NCI-H460 (cell line): ENCODE data around the gene MAP4K4. TPM values are rescaled to one million over a fixed set of nuclear protein-coding genes. Genes with fewer than 3 reads are reported as not detected.

Experiments used
- DNase-seq: peaks from one replicate; pipeline ENCODE4 v3.0.0-alpha.2; 2016; ENCODE audit warnings: low read depth; ENCODE audit errors: extremely low read depth
- total RNA-seq: library from RNA; depleted of rRNA; stranded (reverse); fragments of >200 nt; shearing (Covaris generic); gene quantifications from 2 replicates; pipeline ENCODE4 v1.2.3, GENCODE V29; 2014

MAP4K4 gene
- total RNA-seq, 1 experiment from 2014 or later, result 40.2 TPM

DNA sequence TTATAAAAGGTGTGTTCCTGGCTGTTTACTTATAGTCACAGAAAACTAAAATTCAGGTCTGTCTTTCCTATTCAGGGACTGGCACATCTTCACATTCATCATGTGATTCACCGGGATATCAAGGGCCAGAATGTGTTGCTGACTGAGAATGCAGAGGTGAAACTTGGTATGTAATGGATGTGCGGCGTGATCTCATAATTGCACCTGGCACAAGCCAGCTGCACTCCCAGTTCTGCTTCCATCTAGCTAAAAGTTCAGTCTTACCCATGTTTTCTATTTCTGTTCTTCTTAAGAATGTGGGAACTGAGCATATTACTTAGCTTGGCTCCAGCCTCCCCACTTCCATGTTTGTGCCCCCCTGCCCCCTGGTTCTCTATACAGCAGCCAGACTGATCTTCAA is 131.9 kb downstream of the MAP4K4 start:
- no peak for DNase-seq

DNA sequence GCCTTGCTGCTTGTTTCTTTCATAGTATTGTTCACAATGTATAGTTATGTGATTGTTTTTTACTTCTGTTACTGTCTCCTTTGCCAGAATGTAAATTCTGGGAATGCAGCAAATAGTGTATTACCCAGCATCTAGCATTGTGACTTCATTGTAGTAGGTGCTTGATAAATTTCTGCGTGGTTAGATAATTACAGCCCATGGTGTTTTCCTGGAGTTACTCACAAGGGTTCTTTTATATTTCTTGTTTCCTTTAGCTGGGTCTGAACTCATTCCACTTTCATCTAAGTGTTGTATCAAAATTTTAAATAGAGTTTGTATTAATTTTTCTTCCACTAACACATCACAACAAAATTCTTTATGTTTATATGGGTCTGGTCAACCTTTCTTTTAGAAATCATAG is 132.6 kb downstream of the MAP4K4 start:
- DNase-seq, result no peak

DNA sequence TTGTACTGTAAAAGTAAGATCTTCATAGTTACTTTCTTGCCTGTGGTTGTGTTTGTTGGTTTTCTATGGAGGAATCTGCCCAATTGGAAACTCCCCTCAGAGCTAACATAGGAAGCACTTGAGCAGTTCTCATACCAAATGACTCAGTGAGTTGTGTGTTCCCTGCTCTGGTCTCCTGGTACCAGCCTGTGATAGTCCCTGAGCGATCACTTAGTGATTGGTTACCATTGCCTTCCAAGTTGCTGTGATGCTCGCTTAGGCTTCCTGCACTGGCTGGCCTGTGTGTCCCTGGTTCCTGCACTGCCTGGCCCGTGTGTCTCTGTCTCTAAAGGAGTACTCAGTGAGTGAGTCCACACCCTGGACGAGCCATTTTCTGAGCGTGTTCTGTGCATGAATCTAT is 133.0 kb downstream of the MAP4K4 start:
- DNase-seq, result no peak

DNA sequence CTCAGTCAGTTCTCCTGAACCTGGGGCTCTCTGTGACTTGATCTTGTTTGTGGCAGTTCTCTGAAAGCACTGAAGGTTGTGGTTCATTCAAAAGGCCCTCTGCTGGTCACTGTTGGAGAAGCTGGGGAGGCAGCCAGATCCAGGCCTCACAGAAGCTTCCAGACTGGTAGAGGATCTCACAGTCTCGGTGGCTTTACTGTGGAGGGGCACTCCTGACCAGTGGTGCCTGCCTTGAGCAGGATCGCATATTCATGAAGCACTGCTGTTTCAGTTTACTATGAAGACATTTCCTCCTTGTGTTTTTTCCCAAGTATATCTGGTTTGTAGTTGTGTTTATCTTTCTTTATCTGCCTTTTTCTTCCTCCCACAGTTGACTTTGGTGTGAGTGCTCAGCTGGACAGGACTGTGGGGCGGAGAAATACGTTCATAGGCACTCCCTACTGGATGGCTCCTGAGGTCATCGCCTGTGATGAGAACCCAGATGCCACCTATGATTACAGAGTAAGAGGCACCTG is 133.9 kb downstream of the MAP4K4 start:
- peak; percentile 68 for DNase-seq

DNA sequence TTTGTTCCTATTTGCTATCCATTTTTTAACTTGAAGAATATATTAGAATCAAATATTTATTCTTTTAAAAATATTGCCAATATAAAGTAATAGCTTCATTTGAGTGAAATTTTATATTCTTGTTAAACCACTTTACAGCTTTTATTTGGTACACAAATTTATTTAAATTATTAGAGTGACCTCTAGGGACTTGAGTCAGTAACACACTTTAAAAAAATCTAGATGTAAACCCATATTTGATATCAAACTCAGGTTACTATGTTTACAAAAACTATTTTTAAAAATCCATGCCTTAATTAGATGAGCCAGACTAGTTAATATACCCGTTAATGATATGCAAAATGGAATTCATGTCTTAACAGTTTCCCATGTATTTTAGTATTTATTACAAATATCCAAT is 134.6 kb downstream of the MAP4K4 start:
- DNase-seq, result no peak

DNA sequence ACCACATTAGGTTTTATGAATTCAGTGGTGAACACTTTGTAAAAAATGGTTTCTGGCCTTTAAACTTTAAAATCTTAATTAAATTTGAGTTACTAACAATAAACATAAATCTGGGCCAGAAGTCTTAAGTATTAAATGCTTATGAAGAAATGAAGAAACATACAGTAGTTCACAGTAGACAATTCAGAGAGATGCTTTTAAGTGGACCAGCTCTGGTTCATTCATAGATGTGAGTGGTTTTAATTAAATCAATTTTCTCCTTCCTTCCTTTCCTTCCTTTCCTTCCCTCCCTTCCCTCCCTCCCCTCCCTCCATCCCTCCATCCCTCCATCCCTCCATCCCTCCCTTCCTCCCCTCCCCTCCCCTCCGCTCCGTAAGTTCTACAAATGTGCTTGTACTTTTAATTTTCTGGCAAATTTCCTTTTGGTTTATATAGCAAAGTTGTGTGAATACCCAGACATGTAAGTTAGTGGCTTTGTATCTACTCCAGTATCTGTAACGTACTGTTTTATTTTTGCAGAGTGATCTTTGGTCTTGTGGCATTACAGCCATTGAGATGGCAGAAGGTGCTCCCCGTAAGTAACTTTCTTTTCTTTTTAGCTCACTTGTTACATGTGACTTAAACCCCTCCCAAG is 136.5 kb downstream of the MAP4K4 start:
- DNase-seq, result no peak

DNA sequence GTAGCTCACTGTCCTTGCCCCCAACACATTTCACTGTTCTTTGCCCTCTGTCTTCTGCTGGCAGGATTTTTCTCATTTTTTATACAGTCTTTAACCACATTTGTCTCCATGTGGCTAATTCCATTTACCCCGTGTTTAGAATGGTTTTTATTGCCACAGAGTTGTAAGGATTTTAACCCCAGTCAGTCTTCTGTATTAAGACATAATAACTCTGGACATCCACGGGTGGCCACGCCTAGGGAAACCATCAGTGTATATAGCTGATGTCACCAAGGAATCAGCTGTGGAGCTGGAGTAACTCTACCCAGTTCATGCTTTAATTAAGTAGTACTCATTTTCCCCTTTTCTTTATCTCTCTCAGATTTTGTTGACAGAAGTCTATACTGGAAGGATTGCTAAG is 139.8 kb downstream of the MAP4K4 start:
- no peak for DNase-seq

DNA sequence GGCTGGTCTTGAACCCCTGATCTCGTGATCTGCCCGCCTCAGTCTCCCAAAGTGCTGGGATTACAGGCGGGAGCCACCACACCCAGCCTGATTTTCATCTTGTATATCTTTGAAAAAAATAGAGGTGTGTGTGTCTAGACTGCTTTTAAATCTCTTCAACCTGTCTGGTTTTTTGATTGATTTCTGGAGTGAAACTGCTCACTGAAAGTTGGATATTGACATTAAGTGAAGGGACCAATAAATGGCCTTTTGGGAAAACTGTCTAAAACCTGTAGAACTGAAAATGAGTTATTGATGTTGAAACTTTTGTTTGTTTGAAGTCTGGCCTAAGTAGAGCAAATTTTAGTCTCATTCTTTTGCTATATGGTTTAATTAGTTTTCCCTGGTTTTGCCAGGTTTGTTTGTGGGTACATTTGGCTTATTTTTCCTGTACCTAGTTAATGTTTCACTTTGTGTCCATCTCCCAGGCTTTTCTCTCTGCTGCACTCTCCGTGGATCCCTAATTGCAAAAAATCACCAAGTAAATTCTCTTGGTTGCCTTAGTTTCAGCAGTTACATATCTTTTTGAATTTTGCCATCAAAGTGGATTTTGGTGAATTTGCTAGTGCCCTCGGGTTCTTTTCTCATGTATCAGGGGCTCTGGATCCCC is 144.3 kb downstream of the MAP4K4 start:
- no peak for DNase-seq

DNA sequence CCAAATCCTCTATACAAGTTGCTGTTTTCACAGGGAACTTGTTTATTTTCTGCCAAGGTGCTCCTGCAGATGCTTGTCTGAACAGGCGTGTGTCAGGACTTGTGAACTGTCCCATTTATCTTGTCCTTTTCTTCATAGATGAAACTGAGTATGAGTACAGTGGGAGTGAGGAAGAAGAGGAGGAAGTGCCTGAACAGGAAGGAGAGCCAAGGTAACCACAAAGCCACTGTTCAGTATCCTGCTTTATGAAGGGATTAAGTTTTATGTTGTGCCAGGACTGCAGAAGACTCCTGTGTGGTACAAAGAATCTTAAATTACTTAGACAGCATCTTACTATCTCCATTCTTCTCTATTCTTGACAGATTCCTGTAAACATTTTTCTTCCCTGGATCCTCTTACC is 145.0 kb downstream of the MAP4K4 start:
- DNase-seq, result no peak

DNA sequence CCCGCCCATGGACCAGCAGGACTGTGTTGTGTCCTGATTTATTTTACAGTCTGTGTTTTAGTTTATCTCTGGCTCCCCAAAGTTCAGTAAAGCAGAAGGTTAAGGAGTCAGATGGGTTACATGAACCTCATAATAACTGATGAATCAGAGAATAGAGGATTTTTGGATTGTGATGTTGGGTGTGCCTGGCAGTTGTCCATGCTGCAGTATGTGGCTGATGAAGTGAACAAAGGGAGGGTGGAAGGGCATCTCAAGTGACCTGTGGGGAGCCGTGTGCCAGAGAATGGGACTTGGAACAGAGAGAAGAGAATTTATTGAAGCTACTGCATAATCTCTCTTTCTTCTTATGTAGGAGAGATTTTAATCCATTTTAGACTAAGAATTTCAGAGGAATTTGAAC is 145.5 kb downstream of the MAP4K4 start:
- DNase-seq, result no peak

DNA sequence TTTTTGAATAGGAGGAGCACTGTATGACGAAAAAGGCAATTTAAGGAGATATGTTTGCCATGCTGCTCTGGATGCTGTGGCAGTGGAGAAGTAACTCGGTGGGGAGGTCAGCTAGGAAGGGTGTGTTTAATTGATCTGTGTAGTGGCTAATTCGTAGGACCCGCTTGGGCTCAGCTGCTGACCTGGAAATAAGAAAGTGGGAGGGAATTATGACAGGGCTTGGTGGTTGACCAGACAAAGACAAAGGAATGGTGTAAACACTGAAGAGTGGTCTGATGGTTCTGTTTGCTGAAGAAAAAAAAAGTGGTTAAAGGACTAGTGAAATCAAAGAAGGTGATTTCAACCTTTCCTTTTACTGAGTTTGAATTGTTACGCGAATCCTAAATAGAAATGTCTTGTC is 146.0 kb downstream of the MAP4K4 start:
- no peak for DNase-seq

DNA sequence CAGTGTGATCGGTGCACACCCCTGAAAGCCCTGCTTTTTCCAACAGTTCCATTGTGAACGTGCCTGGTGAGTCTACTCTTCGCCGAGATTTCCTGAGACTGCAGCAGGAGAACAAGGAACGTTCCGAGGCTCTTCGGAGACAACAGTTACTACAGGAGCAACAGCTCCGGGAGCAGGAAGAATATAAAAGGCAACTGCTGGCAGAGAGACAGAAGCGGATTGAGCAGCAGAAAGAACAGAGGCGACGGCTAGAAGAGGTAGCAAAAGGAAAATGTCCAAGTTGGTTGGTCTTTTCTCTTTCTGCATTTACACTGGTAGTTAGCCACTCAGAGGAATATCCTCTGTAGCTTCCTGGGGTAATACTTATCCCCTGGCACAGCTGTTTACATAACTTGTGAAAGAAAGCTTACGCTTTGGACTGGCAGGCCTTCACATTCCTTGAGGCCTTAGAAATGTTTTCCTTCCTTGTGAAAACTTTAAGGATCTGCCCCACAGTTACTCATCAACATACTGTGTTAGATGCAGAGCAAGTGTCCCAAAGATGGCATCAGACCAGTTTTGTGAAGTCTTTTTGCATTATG is 146.6 kb downstream of the MAP4K4 start:
- no peak for DNase-seq

DNA sequence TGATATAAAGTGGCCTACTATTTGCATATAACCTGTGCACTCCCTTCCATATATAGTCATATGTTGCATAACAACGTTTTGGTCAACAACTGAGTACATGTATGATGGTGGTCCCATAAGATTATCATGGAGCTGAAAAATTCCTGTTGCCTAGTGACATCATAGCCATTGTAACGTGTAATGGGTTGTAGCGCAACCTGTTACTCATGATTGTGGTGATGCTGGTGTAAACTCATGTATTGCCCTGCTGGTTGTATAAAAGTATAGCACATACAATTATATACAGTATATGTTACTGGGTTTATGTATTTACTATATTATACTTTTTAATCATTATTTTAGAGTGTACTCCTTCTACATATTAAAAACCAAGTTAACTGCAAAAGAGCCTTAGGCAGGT is 149.5 kb downstream of the MAP4K4 start:
- DNase-seq, result no peak

DNA sequence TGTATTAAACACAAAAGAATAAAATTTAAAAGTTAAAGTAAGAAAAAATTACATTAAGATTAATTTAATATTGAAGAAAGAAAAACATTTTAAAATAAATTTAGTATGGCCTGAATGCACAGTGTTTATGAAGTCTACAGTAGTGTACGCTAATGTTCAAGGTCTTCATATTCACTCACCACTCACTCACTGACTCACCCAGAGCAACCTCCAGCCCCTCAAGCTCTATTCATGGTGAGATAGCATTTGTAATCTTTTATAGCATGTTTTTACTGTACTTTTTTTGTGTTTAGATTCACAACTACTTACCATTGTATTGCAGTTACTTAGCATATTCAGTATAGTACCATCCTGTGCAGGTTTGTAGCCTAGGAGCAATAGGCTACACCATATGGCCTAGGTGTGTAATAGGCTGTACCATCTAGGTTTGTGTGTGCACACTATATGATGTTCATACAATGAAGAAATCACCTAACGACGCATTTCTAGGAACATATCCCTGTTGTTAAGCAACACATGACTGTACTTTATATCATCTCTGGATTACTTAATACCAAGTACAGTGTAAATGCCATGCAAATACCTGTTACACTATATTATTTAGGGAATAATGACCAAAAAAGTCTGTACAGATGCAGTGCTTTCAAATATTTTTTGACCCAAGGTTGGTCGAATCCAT is 150.3 kb downstream of the MAP4K4 start:
- no peak for DNase-seq

DNA sequence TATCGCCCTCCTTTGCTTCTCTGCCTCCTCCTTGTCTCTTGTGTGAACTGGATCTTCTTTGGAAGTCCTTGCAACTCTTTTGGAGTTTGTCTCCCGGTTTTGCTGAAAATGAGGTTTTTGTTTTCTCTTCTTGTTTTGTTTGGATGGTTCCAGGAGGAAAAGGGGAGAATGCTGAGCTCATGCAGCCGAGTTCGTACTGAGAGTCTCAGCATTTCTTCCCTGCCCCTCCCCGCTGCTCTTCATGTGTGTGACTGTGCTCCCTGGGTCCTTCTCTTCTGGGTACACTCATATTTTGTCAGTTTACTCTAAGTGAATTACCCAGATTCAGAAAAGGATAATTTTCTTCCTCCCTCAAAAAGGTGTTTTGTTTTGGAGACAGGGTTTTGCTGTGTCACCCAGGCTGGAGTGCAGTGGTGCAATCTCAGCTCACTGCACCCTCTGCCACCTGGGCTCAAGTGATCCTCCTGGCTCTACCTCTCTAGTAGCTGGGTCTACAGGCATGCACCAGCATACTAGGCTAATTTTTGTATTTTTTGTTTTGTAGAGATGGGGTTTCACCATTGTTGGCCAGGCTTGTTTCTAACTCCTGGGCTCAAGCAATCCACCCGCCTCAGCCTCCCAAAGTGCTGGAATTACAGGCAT is 151.4 kb downstream of the MAP4K4 start:
- no peak for DNase-seq

DNA sequence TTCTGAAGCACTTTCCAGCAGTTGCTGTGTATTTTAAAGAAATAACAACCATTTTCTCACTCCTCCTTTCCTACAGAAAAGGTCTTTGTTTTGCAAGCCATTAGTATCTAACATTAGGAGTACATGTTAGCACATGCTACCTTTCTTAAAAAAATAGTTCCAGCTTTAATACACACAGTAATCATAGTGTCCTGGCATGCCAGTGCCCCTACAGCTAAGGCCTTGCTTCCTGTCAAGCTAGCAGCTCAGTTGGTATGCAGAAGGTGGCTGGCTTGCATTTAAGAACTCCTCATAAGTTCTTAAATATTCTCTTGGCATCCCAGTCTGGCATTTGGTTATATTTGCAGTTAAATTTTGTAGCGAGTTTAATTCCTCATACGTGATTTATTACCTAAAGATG is 152.9 kb downstream of the MAP4K4 start:
- DNase-seq, result no peak

DNA sequence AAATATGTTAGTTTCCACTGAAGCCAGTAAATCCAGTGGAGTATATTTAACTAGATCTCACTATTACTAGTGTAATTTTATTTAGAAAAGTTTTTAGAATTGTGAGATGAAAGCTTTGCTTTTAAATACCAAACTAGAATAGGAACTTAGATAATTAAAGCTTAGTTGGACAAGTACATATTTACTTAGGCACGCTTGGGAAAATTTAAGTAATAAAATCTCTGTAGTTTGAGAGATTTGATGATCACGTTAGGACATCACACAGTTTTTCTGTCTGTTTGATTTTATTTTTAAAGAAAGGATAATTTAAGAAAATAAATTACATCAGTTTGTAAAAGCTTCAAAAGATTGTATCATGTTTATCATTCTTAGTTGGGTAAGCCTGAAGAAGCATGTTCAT is 153.5 kb downstream of the MAP4K4 start:
- DNase-seq, result no peak

DNA sequence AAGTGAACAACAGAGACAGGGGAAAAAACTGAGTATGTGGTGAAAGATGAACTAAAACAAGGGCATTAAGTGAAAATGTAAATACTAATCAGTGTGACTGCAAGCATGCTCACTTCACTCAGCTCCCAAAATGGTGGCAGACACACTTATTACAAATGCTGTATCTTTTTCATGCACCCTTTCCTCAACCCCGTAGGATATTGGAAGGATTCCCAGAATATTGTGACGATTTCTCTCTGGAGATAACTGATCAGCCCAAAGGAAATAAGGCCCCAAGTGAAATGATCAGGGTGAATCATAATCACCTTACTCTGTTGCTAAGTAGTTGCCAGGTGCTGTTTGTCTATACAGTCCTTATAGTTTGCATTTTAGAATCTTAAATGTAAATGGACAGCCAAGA is 155.3 kb downstream of the MAP4K4 start:
- no peak for DNase-seq

DNA sequence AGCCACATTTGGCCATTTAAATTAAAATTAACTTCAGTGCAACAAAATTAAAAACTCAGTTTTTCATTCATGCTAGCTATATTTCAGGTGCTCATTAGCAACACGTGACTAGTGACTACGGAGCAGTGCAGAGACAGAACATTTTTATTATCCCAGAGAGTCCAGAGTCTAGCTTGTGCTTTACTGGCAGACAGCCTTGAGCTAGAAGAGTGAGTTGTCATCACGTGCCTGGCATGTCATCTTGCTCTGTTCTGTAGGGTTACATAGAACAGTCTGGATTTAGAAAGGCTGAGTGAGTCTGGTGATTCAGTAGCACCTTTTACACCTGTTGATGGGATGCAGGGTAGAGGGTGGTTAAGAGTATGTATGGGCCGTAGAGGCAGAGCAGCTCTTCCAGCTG is 157.4 kb downstream of the MAP4K4 start:
- DNase-seq, result no peak

DNA sequence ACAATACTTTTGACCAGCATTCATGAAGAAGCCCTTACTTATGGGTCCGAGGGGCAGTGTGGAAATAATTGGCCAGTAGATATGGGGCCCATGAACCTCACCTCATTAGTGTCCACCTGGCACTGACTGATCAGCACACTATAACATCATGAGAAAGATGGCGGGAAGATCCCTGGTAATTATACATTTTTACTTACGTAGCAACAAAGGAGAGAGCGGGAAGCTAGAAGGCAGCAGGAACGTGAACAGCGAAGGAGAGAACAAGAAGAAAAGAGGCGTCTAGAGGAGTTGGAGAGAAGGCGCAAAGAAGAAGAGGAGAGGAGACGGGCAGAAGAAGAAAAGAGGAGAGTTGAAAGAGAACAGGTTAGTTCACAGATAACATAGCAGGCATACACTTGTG is 158.3 kb downstream of the MAP4K4 start:
- DNase-seq, result no peak

DNA sequence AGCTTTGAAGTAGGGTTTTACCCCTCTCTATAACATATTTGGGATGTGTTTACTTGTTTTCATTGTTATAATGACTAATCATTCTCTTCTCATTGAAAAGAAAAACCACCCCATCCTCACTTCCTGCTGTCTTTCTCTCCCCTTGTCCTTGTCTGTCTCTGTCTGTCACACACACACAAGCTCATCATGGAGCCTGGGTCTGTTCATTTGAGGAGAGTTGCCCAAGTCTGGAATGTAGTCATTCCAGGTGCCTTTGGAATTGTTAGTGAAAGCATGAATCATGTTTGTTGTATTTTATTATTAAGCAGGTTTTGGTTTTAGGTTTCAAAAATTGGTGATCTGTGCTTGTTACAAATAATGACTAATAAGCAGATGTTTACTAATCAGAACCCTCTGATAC is 160.7 kb downstream of the MAP4K4 start:
- DNase-seq, result no peak
